ENCODE data around the gene CLDN20.

DNA sequence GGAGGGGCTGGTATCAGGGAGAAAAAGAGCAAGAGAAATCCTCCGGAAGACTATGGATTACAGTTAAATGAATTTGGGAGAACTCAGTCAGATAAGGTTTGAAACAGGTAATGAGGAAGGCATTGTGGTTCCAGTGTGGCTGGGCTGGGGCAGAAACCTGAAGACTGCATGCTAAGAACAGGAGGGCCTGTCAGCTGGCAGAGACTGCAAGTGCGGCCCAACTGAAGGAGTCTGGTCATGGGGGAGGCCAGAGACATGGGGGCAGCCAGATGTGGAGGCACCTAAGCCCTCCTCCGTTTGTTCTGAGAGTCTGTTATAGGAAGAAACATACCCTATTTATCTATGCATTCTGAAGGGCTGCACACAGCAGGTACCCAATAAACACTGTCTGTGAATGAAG, 33.9 kb downstream of the CLDN20 start:
- TF ChIP-seq, protein P1, sequence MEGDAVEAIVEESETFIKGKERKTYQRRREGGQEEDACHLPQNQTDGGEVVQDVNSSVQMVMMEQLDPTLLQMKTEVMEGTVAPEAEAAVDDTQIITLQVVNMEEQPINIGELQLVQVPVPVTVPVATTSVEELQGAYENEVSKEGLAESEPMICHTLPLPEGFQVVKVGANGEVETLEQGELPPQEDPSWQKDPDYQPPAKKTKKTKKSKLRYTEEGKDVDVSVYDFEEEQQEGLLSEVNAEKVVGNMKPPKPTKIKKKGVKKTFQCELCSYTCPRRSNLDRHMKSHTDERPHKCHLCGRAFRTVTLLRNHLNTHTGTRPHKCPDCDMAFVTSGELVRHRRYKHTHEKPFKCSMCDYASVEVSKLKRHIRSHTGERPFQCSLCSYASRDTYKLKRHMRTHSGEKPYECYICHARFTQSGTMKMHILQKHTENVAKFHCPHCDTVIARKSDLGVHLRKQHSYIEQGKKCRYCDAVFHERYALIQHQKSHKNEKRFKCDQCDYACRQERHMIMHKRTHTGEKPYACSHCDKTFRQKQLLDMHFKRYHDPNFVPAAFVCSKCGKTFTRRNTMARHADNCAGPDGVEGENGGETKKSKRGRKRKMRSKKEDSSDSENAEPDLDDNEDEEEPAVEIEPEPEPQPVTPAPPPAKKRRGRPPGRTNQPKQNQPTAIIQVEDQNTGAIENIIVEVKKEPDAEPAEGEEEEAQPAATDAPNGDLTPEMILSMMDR (conservative IDR thresholded peaks at IDR 0.05 in 1 of 2, IDR thresholded peaks at IDR 0.05 in 1 of 2; ENCODE audit: extremely low read depth in 1 of 2, insufficient read depth in 1 of 2, low read depth in 1 of 2, low read length in 2 of 2) = no peak
- TF ChIP-seq EZH2 (IDR thresholded peaks at IDR 0.05; ENCODE audit: borderline replicate concordance, low read length) = no peak

Data from mammary epithelial cell (primary cell).